Right ventricle myocardium inferior (tissue), 1 donor: Measurements from ENCODE around the gene GSTCD. TPM values are rescaled to one million over a fixed set of nuclear protein-coding genes. Genes with fewer than 3 reads are reported as not detected.
"Not testable (repeated sequence)": the region's sequence is repeated elsewhere in the genome, so short reads cannot be mapped to it uniquely, and the experiment has no call there.

Source experiments
- ATAC-seq: fragments of 200-7000 bp; cut with Tn5 transposase; one replicate; pipeline ENCODE4 v1.9.1; 2020; ENCODE audit warnings: mild to moderate bottlenecking, moderate library complexity
- DNase-seq: peaks from one replicate; pipeline ENCODE4 v3.0.0; 2021; ENCODE audit errors: missing footprints
- intact Hi-C: fragments of 100-400 bp; cut with DNase I; formaldehyde crosslinking; loops from one replicate; pipeline ENCODE4 v1.11.0; 2022
- total RNA-seq: library from RNA; stranded (reverse); fragmentation: NEBNext Ultra II Directional; extraction: Animal tissue kit (Norgen Biotek cat#: 25700); gene quantifications from one replicate; pipeline ENCODE4 v1.2.1, GENCODE V29; 2021
- donor health status: DM: no; HTN: yes; CAD: no; lungs with severe emphysema.

Gene GSTCD
- total RNA-seq, 1 donor from 2014 or later: 3.8 TPM

- peak; percentile 71 for ATAC-seq
- no peak for DNase-seq
- intact Hi-C loops: no loop called here
Observed at GRCh38 chr4:105784761-105785160, 76.2 kb downstream of the GSTCD start.

DNA sequence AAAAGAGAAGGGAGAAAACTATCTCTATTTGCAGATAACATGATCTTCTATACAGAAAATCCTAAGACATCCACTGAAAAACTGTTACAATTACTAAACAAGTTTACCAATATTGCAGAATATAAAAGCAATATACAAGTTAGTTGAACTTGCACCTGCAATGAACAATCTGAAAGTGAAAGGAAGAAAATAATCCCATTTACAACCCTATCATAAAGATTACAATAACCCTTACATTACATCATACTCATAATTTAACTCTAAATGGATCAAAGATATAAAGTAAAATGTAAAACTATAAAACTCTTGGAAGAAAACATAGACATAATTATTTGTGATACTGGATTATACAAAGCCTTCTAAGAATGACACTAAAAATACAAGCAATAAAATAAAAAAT is 77.2 kb downstream of the GSTCD start:
- DNase-seq (no peak), ATAC-seq (no peak)
- intact Hi-C loops: no loop called here

DNA sequence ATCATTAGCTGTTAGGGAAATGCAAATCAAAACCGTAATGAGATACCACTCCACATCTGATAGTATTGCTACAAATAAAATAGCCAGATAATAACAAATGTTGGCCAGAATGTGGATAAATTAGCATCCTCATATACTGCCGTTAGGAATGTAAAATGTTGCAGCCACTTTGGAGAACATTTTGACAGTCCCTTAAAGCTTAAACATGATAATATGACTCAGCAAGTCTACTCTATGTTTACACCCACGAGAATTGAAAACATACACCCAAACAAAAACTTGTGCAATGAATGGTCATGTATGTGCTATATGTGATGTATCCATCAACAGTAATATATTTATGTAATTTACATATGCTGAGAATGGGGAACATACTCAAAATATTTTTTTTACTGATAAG is 78.2 kb downstream of the GSTCD start:
- intact Hi-C loops: no loop called here
- no peak for ATAC-seq
- DNase-seq: no peak

GRCh38 chr4:105797225-105797624 is 88.6 kb downstream of the GSTCD start:
- ATAC-seq (no peak), DNase-seq (no peak)
- intact Hi-C loops: no loop called here

DNA sequence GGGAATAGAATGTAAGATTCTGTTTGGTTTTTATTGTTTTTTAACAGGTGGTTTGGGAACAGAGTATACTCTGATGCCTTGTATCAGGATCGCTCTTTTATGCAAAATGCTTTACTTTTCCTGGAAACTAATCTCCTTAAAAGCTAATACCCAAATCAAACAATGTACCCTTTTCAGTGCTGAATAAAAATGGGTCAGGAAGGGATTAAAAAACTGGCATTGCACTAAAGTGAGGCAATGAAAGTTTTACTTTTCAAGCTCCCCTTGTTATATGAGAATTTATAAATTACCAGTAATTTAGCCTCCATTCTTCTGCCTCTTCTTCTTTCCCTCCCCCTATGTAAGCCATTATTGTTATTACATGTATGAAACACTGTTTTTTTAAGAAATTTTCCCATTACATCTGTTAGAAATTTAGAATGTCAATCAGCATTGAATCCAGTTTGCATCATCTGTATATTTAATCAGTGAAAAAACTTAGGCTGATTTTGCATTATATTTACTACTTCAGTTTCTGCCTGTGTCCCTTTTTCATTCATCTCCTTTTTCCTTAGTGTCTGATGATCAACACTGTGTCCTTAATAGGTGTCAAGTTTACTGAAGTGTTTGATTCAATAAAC is 97.0 kb downstream of the GSTCD start:
- ATAC-seq (no peak), DNase-seq (no peak)
- intact Hi-C loops: no loop called here

- DNase-seq (no peak), ATAC-seq (no peak)
- intact Hi-C loops: no loop called here
Observed at GRCh38 chr4:105807496-105807895, 98.9 kb downstream of the GSTCD start.

GRCh38 chr4:105808030-105808749 is 99.6 kb downstream of the GSTCD start:
- ATAC-seq: no peak
- DNase-seq: no peak
- intact Hi-C loops: no loop called here

DNA sequence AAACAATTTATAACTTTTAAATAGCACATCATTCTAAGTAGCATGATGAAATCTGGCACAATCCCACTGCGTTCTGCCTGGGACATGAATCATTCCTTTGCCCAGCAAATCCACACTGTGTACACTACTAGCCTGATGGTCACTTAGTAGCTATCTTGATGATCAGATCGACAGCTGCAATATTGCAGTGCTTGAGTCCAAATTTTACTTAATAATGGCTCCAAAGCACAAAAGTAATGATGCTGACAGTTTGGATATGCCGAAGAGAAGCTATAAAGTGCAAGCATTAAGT is 100.1 kb downstream of the GSTCD start:
- DNase-seq: no peak
- ATAC-seq: no peak
- intact Hi-C loops: no loop called here

DNA sequence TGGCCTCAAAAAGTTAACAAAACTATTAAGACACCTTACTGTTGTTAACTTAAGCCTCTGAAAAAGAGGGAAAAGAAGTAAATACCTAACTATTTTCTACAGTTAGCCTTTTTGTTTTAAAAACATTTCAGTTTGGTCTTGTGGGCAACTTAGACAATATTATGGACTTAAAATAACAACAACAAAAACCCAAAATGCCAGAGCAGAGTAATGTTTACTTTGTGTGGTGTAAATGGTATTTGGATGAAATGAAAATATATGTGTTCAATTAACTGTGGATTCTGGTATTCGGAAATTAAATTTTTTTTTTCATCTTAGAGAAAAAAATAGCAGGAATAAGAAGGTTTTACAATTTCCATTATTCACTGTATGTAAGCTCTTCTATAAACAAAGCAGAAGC is 107.1 kb downstream of the GSTCD start:
- no peak for ATAC-seq
- intact Hi-C loops: no loop called here
- DNase-seq: no peak

DNA sequence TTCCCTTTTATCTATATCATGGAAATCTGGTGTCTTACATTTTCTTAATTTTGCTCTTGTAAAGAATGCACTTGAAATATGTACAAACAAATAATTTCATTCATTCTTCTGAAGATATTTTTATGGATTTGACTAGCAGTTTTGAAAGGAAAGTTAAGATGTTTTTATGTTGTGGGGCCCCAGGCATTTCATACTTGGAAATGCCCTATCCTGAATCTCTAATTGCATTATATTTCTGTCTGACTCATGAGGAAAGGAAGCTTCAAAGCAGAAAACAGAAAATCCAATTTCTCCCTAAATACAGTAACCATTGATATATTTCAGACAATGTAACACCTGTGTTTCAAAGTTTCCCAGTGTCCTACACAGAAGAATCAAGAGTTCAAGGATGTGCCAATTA is 113.5 kb downstream of the GSTCD start:
- ATAC-seq (no peak), DNase-seq (no peak)
- intact Hi-C loops: no loop called here

- intact Hi-C loops: no loop called here
- ATAC-seq (no peak), DNase-seq (no peak)
Observed at GRCh38 chr4:105828074-105828473, 119.5 kb downstream of the GSTCD start.

- no peak for ATAC-seq
- intact Hi-C loops: no loop called here
- no peak for DNase-seq
Observed at GRCh38 chr4:105831189-105831588, 122.6 kb downstream of the GSTCD start.

- DNase-seq (peak; percentile 5), ATAC-seq (no peak)
Observed at GRCh38 chr4:105835177-105835576, 126.6 kb downstream of the GSTCD start.

DNA sequence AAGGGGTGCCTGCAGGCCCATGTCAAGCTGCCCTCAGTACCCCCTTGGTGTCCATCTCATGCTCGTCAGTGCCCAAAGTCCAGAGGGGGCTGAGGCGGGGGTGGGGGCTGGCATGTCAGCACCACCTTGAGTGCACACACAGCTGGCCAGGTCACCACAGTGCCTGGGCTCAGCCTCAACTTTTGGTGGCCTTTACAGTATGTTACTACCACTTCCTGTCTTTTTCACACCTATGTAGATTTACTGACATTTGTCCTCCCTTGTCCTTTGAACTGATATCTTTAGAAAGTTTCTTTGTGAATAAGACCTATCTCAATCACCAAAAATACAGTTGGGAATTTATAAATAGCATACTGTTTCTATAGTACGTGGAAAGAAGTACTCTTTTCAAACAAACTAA is 128.0 kb downstream of the GSTCD start:
- DNase-seq (peak; percentile 9), ATAC-seq (no peak)
- intact Hi-C loops: no loop called here

More at GRCh38 chr4:105835177-105835576, 126.6 kb downstream of the GSTCD start:
- intact Hi-C loops: no loop called here

DNA sequence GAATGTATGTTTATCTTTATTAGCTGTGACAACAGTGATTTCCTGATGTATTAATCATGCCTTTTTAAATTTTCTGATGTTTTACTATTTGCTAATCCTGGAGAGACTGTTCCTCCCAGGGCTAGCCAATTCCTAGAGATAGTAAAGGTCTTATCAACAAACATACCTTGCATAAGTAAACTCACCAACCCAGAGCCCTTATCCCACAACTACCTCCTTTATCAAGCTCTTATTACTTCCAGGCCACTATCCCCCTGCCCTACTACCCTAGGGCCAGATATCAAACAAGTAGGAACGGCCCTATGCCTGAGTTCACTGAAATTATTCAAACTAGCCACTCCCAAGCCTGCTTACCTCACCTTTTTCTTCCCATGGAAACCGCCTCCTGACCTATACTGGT is 128.5 kb downstream of the GSTCD start:
- intact Hi-C loops: no loop called here
- no peak for DNase-seq
- ATAC-seq: no peak

- ATAC-seq: no peak
- intact Hi-C loops: no loop called here
- no peak for DNase-seq
Observed at GRCh38 chr4:105838082-105838481, 129.5 kb downstream of the GSTCD start.

GRCh38 chr4:105840426-105841174 is 132.0 kb downstream of the GSTCD start:
- intact Hi-C loops: no loop called here
- ATAC-seq (no peak), DNase-seq (no peak)

- no peak for DNase-seq
- no peak for ATAC-seq
- intact Hi-C loops: no loop called here
Observed at GRCh38 chr4:105843941-105844340, 135.4 kb downstream of the GSTCD start.

DNA sequence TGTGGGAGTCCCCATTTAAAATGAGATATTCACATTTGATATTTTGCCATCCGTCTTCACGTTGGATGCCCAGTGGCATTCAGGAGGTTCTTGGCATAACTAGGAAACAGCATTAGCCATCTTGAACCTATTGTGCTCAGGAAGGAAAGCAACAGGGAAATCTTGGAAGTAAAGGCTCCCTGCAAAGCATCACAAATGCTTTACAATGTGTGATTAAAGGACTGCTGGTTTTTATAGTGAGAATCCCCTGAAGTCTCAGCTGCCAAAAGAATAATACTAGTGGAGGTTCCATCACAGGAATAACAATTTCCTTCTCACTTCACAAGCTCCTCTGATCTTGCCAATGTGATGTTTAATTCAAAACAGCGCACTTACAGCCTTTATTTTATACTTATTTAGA is 137.0 kb downstream of the GSTCD start:
- ATAC-seq: no peak
- no peak for DNase-seq
- intact Hi-C loops: no loop called here

DNA sequence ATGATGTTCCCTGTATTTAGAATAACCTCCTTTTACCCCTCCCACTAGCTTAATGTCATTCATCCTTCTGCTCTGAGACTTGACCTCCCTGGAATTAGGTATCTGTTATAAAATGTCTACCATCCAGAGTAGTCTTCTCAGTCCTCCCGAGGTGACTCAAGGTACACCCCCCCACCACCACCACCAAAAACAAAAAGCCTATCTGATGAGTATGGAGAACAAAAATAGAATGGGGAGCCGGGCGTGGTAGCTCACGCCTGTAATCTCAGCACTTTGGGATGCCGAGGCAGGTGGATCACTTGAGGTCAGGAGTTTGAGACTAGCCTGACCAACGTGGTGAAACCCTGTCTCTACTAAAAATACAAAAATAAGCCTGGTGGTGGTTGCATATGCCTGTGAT is 139.8 kb downstream of the GSTCD start:
- ATAC-seq, DNase-seq, intact Hi-C loops: not testable (repeated sequence)
